Raji (cell line): ENCODE data around the gene RHCG.

Experiments used
- POLR2A ChIP-seq: IDR thresholded peaks from 2 replicates; pipeline ENCODE4 v1.6.1; 2011; ENCODE audit warnings: low read depth, low read length, control low read depth; ENCODE audit not compliant: insufficient read depth

The RHCG gene

GRCh38 chr15:89494031-89494430, 2.4 kb downstream of the RHCG start:
- TF ChIP-seq POLR2A = no peak

- no peak for TF ChIP-seq POLR2A
Observed at GRCh38 chr15:89492934-89493631, 3.3 kb downstream of the RHCG start.

DNA sequence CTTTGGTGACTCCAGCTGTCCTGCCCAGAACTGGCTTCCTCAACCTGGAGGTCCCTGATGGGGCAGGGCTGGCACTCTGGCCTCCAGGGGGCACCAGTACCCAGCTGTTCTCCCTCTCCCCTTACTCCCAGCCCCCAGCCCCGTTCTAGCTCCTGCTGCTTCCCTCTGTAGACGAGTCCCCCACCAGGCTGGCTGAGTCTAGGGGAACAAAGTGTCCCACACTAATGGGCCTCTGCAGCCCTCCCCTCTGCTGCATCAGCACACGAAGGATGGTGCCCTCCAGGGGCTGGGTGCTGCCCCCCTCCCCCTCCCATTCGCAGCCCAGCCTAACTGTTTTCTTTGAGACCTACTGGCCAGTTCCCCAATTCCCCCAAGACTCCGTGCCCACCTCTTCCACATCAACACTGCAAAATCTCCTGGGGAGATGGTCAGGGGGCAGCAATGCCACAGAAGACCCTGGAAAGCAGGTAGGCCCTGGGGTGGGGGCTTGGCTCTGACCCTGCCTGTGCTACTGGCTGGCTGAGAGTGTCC, 4.2 kb downstream of the RHCG start:
- no peak for TF ChIP-seq POLR2A

DNA sequence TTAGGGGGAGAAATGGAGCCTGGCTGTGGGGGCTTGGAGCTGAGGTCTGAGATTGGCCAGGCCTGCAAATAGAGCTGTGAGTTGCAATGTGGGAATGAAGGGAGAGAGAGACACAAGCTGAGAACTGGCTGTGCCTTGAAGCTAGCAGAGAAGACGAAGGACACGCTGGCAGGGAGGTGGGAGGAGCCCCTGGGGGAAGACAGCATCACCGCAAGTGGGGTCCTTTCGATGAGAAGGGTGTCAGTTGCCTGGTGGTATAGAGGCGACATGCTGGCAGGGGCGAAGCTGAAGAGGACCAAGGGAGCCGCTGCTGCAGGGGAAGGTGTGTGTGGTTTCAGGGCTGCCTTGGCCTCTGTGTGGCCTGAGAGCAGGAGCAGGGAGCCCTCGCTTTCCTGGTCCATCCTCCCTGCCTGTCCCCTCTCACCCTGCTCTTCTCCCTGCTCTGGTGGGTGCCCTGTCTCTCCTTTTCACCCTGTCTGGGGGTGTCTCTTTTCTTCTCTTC, 5.5 kb downstream of the RHCG start:
- TF ChIP-seq POLR2A = no peak

DNA sequence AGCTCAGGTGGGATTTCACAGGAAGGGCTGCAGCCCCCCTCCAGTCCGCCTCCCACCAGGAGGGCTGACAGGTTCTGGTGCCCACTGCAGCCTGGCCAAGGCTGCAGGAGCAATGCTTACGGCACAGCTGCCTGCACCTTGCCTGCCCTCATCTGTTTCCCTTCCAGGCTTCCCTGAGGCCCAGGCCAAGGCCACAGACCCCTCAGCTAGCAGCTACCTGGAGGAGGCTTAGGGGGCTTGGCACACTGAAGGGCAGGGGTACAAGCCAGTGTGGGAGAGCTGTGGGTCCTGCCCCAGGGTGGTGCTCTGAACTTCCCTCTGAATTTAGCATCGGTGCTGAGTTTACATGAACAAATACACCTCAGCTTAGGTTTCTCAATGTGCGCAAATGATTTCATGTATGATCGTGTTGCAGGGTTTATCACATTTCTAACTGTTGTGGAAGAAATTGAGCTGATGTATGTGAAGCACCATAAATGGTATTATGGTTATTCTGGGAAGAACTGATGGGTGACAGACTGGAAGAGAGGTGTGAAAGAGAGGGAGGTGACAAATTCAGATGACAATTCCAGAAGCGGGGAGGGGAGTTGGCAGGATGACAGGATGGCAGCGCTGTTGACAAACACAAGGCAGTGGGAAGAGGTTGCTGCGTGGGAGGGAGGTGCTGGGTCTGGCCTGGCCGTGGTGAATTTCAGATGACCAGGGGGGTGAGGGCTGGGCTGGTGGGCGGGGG, 6.1 kb downstream of the RHCG start:
- TF ChIP-seq POLR2A = no peak

DNA sequence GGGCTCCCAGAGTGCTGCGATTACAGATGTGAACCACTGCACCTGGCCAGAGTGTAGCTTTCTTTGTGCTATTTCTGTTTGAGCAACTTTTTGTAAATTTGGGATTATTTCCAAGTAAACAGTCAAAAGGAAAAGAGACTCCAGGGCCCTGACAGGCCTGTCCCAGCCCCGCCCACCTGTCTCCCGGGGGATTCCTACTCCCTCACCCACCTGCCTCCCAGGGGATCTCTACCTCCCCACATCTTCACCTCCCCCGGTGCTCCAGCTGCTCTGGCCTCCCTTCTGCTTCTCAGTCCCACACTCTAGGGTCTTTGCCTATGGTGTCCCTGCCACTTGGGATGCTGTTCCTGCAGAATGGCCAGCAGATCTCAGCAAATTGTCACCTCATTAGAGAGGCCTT, 7.0 kb downstream of the RHCG start:
- no peak for TF ChIP-seq POLR2A

GRCh38 chr15:89487791-89488190, 8.6 kb downstream of the RHCG start:
- no peak for TF ChIP-seq POLR2A

DNA sequence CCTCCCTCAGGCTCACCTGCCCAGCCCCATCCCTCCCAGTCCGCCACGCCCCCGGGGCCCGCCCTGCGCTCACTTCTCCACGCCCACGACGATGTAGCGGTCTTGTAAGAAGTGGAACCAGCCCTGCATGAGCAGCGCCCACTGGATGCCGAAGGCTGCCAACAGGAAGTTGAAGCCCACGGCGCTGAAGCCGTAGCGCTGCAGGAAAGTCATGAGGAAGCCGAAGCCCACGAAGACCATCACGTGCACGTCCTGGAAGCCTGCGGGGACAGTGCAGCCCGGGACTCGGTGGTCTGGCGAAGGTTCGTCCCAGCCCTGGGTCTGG, 9.7 kb downstream of the RHCG start:
- no peak for TF ChIP-seq POLR2A

GRCh38 chr15:89483079-89483478, 13.3 kb downstream of the RHCG start:
- TF ChIP-seq POLR2A = no peak

DNA sequence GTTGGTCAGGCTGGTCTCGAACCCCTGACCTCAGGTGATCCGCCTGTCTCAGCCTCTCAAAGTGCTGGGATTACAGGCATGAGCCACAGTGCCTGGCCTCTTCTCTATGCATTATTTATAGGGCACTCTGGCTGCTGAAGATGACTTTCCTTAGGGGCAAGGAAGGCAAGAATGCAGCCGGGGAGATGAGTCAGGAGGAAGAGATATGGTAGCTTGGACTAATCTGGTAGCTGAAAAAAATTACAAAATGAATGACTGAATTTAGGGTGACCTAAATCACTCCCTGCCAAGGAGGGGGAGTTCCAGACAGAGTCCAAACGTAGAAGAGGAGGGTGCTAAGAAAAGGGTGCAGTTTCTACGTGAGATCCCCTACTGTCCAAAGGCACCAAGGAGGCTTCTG, 14.2 kb downstream of the RHCG start:
- TF ChIP-seq POLR2A = no peak

DNA sequence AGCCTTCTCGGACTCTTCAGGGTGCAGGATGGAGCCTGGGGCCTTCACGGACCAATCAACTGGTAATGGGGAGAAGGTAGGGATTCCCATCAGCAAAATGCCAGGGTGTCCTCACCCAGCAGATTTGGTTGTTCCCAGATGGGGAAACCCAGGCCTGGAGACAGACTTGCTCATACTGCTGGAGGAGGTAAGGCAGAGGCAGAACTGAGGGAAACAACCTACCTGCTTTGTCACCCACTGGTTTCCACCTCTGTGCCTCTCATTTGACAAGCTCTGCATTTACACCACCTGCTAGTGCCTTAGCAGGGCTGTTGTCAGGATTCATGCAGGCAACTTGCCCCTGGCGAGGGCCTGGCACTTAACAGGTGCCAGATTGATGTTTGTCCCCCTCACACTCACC, 15.9 kb downstream of the RHCG start:
- TF ChIP-seq POLR2A = no peak

DNA sequence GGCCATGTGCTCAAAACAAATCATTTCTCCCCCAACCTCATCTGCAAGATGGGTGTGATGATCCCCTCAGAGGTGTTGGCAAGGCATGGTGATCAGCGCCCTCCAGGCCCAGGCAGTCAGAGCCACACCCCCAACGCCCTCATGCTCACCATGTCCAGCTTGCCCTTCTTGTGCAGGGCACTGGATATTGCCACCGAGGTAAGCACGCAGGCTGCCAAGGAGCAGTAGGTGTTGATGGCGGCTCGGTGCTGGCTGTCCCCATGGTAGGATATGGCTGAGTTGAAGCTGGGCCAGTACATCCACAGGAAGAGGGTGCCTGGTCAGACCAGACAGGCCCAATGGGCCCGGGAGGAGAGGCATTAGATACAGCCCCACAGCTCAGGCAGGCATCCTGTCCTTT, 17.2 kb downstream of the RHCG start:
- TF ChIP-seq POLR2A = no peak

DNA sequence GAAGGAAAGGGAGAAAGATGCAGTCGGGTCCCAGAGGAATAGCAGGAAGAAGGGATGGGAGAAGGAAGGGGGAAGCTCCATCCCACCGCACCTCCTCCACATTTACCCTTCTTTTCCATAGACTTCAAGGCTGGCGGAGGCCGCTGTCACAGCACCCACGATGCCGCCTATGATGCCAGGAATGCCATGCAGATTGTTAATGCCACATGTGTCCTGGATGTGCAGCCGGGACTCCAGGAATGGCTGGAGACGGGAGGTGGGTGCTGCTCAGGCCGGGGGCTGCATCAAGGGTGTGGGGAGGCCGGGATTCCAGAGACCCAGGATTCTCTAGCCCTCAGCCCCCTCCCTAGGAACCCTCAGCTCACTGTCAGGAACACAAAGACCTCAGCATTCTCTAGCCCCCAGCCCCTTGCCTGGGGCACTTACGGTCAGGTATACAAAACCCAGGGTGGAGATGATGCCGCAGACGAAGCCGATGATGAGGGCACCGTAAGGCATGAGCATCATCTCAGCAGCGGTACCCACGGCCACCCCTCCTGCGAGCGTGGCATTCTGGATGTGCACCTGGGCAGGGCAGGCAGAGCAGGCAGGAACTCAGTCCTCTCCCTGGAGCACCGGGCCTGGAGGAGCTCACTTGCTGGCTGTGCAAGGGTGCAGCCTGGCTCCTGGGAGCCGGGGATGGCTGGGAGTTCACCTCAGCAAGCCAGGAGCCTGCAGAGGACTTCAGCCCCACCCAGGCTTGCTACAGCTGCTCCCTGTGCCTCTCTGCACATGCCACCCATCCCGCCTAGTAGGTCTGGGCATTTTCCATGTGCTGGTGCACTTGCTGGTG, 18.8 kb downstream of the RHCG start:
- no peak for TF ChIP-seq POLR2A

GRCh38 chr15:89475661-89476060, 20.7 kb downstream of the RHCG start:
- no peak for TF ChIP-seq POLR2A

- no peak for TF ChIP-seq POLR2A
Observed at GRCh38 chr15:89472785-89473256, 23.6 kb downstream of the RHCG start.
